ENCODE measurements around the gene SDK2.

Gene SDK2

DNA sequence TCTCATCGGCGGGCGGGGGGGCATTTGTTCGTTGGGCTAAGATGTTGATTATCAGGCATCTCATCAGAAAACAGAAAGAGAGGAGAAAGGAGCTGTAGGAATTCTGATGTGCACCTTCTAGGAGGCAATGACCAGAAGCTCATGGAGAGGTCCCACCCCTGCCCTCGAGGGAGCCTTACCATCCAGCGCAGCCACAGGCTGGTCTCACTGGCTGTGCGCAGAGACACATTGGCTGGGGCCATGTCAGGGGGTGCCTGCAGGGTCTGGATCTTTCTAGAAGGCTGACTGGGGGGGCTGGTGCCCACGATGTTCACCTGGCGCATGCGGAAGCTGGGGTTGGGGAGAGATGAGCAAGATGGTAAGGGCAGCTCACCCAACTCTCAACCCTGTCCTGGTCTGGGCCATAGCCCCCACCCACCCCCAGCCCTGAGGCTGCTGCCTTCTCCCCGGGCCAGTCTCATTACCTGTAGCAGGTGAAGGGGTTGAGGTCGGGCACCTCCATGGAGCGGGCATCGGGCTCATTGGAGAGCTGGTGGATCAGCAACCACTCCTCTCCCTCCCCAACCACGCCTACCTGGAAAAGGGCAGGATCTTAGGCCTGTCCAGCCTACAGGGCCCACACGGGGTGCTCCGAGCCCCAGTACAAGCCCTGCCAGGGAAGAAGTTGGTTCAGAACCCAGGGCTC is 246.2 kb downstream of the SDK2 start:
- no peak overlapping the region for H3K4me3 ChIP-seq (ENCODE audit: low read depth, low read length)
- TF ChIP-seq, protein P1, sequence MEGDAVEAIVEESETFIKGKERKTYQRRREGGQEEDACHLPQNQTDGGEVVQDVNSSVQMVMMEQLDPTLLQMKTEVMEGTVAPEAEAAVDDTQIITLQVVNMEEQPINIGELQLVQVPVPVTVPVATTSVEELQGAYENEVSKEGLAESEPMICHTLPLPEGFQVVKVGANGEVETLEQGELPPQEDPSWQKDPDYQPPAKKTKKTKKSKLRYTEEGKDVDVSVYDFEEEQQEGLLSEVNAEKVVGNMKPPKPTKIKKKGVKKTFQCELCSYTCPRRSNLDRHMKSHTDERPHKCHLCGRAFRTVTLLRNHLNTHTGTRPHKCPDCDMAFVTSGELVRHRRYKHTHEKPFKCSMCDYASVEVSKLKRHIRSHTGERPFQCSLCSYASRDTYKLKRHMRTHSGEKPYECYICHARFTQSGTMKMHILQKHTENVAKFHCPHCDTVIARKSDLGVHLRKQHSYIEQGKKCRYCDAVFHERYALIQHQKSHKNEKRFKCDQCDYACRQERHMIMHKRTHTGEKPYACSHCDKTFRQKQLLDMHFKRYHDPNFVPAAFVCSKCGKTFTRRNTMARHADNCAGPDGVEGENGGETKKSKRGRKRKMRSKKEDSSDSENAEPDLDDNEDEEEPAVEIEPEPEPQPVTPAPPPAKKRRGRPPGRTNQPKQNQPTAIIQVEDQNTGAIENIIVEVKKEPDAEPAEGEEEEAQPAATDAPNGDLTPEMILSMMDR (IDR thresholded peaks at IDR 0.05; ENCODE audit: borderline replicate concordance, insufficient read depth, low read depth, low read length) = no peak

DNA sequence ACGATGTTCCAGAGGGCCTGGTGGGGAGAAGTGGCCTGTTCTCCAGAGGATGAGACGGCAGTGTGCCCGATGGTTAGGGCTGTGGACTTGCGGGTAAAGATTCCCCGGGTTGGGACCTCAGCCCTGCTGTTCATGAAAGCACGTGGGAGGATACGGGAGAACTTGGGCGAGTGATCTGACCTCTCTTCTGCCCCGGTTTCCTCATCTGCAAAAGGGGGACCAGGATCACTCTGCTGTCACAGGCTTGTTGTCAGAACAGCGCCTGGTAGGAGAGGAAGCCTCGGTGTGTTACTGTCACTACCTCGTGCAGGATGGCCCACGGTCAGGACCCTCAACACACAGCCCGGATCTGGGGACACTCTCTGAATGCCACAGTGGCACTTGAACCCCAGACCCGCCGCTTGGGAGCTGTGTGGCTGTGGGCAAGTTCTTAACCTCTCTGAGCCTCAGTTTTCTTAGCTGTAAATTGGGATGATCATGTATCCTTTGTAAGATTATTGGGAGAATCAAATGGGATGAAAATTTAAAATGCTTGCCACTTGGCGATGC is 246.9 kb downstream of the SDK2 start:
- H3K4me3 ChIP-seq (ENCODE audit: low read depth, low read length) = no peak overlapping the region
- TF ChIP-seq, protein P1 (IDR thresholded peaks at IDR 0.05; ENCODE audit: borderline replicate concordance, insufficient read depth, low read depth, low read length) = no peak

DNA sequence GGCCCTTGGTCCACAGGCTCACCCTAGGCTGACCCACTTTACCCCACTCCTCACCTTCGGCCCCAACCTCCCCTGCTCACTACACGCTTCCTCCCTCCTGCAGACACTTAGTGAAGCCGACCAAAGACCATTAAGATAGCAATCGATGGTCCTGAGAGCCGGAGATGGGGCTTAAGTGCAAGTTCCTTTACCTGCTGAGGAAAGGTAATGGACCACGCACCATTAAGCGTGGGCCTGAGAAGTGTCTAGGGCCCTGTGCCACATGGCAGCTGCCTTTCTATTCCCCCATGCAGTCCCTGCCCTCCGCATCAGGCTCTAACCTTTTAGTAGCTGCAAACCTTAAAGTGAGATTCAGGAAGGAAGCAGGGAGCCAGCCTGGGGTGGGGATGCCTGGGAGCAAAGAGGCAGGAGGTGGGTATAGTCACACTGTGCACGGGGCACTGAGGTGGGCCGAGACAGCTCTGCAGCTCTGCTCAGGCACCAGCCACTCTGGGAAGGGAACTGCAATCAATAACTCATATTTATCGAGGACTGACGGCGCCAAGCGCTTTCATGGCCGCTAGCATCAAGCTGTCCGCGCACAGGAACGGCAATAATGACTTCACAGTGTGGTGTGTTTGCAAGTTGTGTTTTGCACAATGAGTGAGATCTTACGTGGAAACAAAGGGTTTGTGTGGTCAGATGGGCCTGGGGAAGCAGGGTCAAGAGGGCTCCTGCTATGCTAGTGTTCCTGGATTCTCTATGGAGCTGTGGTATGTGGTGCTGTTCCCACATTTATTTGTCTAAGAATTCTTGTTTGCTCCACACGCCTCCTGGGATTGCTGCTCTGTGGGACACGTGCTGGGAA is 247.6 kb downstream of the SDK2 start:
- H3K4me3 ChIP-seq (ENCODE audit: low read depth, low read length) = no peak overlapping the region
- TF ChIP-seq, protein P1 (IDR thresholded peaks at IDR 0.05; ENCODE audit: borderline replicate concordance, insufficient read depth, low read depth, low read length) = no peak

DNA sequence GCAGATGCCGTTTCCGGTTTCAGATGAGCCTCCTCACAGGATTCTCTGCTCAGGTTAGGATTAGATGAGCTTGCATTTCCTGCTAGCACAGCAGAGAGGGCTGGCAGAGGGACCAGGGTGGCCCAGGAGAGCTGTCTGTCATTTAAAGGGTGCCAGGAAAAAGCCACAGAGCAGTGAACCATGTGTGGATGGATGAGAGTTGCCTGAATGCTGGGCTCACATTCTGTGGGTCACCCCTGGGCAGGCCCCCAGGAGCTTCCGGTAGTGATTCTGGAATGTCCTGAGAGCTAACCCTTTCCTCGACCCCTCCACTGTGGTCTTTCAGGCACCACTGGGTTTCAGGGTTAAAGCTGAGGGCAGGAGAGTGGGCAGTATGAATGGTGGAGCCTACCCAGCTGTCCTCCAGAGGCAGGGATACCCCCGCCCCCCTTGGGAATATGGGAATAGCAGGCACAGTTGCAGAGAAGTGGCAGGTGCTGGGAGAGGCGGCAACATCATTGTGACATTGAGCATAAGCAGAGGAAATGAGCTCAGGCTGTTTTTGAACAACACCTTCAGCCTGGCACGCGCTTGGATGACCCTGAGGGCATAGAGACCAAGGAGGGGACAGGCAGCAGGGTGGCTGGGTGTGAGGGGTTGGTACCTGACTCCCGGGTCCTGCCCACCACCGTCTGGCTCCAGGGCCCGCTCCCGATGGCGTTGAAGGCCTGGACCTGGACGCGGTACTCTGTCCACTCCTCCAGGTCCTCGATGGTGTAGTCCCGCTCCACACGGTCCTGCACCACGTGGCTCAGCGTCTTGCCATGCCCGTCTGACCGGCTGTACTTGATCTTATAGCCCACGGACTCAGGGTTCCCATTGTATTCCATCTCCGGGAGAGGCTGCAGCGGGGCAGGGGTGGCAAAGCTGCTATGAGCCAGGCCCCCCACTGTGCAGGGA is 249.5 kb downstream of the SDK2 start:
- TF ChIP-seq, protein P1 (IDR thresholded peaks at IDR 0.05; ENCODE audit: borderline replicate concordance, insufficient read depth, low read depth, low read length) = no peak

DNA sequence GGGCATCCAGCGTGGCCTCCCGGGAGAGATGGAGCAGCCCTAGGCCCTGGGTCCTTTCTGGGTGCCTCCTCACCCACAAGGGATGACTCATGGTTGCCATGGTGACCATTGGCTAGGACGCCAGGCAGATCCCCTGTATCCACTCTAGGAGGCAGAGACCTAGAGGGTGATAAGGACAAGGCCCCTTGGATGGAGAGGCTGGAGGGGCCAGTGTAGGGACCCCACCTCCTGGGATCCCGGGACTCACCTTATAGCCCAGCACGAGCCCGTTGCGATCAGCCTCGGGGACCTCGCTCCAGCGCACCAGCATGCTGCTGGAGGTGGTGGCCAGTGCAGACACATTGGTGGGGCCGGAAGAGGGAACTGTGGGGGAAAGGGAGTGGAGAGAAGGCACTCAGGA is 250.3 kb downstream of the SDK2 start:
- H3K4me3 ChIP-seq (ENCODE audit: low read depth, low read length) = no peak overlapping the region
- TF ChIP-seq, protein P1 (IDR thresholded peaks at IDR 0.05; ENCODE audit: borderline replicate concordance, insufficient read depth, low read depth, low read length) = no peak

More for the DNA sequence above, 249.5 kb downstream of the SDK2 start:
- no peak overlapping the region for H3K4me3 ChIP-seq (ENCODE audit: low read depth, low read length)

DNA sequence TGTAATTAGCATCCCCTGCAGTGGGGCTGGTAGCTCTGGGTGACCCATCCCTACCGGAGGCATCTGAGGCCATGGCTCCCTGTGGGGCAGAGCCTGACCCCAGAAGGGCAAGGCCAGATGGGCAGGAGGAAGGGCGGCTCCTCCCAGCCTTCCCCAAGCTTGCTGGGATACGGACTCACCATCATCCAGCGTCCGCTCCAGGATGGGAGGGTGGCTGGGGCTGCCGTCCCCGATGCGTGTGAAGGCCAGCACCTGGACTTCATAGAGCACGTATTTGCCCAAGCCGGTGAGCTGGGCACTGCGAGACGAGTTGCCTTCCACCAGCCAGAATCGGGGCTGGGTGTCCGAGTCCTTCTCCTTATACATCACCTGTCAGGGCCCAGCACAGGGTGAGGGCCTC is 250.9 kb downstream of the SDK2 start:
- H3K4me3 ChIP-seq (ENCODE audit: low read depth, low read length) = no peak overlapping the region
- TF ChIP-seq, protein P1 (IDR thresholded peaks at IDR 0.05; ENCODE audit: borderline replicate concordance, insufficient read depth, low read depth, low read length) = no peak

Measured in GM12875 (cell line).